ENCODE data around the gene PYCARD.

- no peak for TF ChIP-seq EZH2 (IDR thresholded peaks at IDR 0.05)
- TF ChIP-seq POLR2A (IDR thresholded peaks at IDR 0.05; ENCODE audit: borderline replicate concordance, extremely low read depth, insufficient read depth, insufficient read length): no peak
- TF ChIP-seq RAD21 (IDR thresholded peaks at IDR 0.05; ENCODE audit: low read depth): no peak
- no peak for TF ChIP-seq CTCF (IDR thresholded peaks at IDR 0.05 in 2 of 3, conservative IDR thresholded peaks at IDR 0.05 in 1 of 3; ENCODE audit: borderline replicate concordance in 1 of 3, insufficient read depth in 1 of 3, low read depth in 2 of 3, low read length in 2 of 3)
- TF ChIP-seq CEBPB (IDR thresholded peaks at IDR 0.05; ENCODE audit: low read depth): no peak
- no peak for TF ChIP-seq JUND (IDR thresholded peaks at IDR 0.05)
Observed at GRCh38 chr16:31202414-31203375, at the start of gene PYCARD.

Measured in HCT116 (cell line).